Colonic mucosa (tissue), 4 donors: ENCODE results near the gene SLC46A2. TPM values are rescaled to one million over a fixed set of nuclear protein-coding genes. Genes with fewer than 3 reads are reported as not detected.

Experiments
- DNase-seq: peaks from one replicate; pipeline ENCODE4 v3.0.0-alpha.2; 2020
- H3K27ac ChIP-seq: fragments of 200-600 bp; one replicate; pipeline ENCODE4 v1.8.0; 2021
- H3K27me3 ChIP-seq: fragments of 200-600 bp; one replicate; pipeline ENCODE4 v1.8.0; 2021
- H3K36me3 ChIP-seq: fragments of 200-600 bp; one replicate; pipeline ENCODE4 v1.8.0; 2021
- H3K4me1 ChIP-seq: fragments of 200-600 bp; one replicate; pipeline ENCODE4 v1.8.0; 2021; ENCODE audit warnings: mild to moderate bottlenecking
- H3K4me3 ChIP-seq: fragments of 200-600 bp; one replicate; pipeline ENCODE4 v1.8.0; 2021
- H3K9ac ChIP-seq, 2 donors: one replicate each; pipeline ENCODE4 v1.7.0; 2013; ENCODE audit warnings: control low read depth in 2 of 2, low read depth in 2 of 2, low read length in 2 of 2
- H3K9me3 ChIP-seq: fragments of 200-600 bp; one replicate; pipeline ENCODE4 v1.8.0; 2021
- intact Hi-C: fragments of 100-400 bp; cut with DNase I; formaldehyde crosslinking; loops from one replicate; pipeline ENCODE4 v1.14.1; 2022
- total RNA-seq, 2 donors: library from RNA; stranded (reverse); fragmentation: NEBNext Ultra II Directional in 1 of 2; extraction: Animal tissue kit (Norgen Biotek cat#: 25700) in 1 of 2; gene quantifications; one replicate each; pipeline ENCODE4 v1.2.1, GENCODE V29; 2021
- TF ChIP-seq, protein P1 (sequence below): fragments of 200-600 bp; IDR thresholded peaks from one replicate; pipeline ENCODE4 v1.8.0; 2022; ENCODE audit warnings: antibody characterized with exemption, mild to moderate bottlenecking
- donor health status: healthy.
- donor health status: DM: no; HTN: no; CAD: no.
- donor health status: DM: no; HTN: no; CAD: no.

SLC46A2 gene, protein sequence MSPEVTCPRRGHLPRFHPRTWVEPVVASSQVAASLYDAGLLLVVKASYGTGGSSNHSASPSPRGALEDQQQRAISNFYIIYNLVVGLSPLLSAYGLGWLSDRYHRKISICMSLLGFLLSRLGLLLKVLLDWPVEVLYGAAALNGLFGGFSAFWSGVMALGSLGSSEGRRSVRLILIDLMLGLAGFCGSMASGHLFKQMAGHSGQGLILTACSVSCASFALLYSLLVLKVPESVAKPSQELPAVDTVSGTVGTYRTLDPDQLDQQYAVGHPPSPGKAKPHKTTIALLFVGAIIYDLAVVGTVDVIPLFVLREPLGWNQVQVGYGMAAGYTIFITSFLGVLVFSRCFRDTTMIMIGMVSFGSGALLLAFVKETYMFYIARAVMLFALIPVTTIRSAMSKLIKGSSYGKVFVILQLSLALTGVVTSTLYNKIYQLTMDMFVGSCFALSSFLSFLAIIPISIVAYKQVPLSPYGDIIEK
- total RNA-seq = not detected

DNA sequence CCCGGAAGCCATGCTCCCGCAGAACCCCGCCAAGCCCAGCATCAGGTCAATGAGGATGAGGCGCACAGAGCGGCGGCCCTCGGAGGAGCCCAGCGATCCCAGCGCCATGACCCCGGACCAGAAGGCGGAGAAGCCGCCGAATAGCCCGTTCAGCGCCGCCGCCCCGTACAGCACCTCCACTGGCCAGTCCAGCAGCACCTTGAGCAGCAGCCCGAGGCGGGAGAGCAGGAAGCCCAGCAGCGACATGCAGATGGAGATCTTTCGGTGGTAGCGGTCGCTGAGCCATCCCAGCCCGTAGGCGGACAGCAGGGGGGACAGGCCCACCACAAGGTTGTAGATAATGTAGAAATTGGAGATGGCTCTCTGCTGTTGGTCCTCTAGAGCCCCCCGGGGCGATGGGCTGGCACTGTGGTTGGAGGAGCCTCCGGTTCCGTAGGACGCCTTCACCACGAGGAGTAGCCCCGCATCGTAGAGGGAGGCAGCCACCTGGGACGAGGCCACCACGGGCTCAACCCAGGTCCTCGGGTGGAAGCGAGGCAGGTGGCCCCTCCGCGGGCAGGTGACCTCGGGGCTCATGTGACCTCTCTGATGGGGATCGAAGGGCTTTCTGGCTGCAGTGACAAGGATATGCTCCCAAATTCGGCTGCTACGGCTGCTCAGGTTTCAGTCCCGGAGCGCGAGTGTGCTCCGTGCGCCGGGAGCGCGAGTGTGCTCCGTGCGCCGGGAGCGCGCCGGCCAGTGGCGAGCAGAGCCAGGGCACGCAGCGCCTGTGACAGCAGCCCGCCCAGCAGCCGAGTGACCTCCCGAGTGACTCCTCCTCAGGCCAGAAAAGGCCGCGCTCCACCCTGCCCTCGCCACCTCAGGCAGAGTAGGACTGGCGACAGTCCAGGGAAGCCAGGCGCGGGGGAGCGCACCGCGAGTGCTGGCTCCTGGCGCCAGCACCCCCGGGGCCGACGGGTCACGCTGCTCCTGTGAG is at the start of gene SLC46A2:
TSS of gene SLC46A2 (minus strand) at position 771 of the 976 bp plus-strand sequence. CDS start at position 576, 195 bp downstream.
- intact Hi-C loops = loop anchor here (10.0 kb wide), 1 partner anchor 64 kb away; no protein-coding TSS in a partner anchor
- no peak for DNase-seq

DNA sequence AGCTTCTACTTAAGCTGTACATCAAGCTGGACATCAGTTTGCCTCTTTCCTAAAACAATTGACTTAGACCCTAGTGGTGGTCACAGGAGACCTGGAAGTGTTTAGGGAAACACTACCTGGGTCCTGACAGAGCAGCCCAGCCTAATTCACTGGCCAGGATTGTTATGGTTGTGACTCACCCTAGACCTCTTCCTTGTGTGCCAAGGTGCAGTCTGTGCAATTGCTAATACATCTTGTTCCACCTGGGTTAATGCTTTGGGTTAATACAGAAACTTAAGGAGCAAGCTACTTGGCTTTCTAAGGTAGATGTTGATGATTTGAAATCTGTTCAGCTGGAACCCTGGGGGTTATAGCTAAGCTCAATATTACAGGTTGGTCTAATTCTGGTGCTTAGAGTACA is 48.7 kb upstream of the SLC46A2 start:
- H3K9me3 ChIP-seq = no peaks in the 10 kb centered on the region
- no peak overlapping the region for H3K9ac ChIP-seq
- no peak overlapping the region for H3K27ac ChIP-seq
- TF ChIP-seq, protein P1, sequence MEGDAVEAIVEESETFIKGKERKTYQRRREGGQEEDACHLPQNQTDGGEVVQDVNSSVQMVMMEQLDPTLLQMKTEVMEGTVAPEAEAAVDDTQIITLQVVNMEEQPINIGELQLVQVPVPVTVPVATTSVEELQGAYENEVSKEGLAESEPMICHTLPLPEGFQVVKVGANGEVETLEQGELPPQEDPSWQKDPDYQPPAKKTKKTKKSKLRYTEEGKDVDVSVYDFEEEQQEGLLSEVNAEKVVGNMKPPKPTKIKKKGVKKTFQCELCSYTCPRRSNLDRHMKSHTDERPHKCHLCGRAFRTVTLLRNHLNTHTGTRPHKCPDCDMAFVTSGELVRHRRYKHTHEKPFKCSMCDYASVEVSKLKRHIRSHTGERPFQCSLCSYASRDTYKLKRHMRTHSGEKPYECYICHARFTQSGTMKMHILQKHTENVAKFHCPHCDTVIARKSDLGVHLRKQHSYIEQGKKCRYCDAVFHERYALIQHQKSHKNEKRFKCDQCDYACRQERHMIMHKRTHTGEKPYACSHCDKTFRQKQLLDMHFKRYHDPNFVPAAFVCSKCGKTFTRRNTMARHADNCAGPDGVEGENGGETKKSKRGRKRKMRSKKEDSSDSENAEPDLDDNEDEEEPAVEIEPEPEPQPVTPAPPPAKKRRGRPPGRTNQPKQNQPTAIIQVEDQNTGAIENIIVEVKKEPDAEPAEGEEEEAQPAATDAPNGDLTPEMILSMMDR = no peak
- H3K27me3 ChIP-seq = no peaks in the 10 kb centered on the region
- no peaks in the 10 kb centered on the region for H3K4me1 ChIP-seq
- DNase-seq = no peak
- H3K36me3 ChIP-seq = no peaks in the 10 kb centered on the region
- no peak overlapping the region for H3K4me3 ChIP-seq
- intact Hi-C loops = loop anchor here (10.0 kb wide), 1 partner anchor 185 kb away; no protein-coding TSS in a partner anchor

More for the DNA sequence above, at the start of gene SLC46A2:
- Histone ChIP-seq H3K27ac (no peak within 1 kb of the TSS), H3K27me3 (peaks cover 15% of the 10 kb centered on the region), H3K36me3 (no peaks in the 10 kb centered on the region), H3K9ac (no peak within 1 kb of the TSS), H3K4me1 (no peaks in the 10 kb centered on the region), H3K4me3 (peak within 1 kb of the TSS; percentile 16), H3K9me3 (no peaks in the 10 kb centered on the region)
- TF ChIP-seq, protein P1 = no peak

DNA sequence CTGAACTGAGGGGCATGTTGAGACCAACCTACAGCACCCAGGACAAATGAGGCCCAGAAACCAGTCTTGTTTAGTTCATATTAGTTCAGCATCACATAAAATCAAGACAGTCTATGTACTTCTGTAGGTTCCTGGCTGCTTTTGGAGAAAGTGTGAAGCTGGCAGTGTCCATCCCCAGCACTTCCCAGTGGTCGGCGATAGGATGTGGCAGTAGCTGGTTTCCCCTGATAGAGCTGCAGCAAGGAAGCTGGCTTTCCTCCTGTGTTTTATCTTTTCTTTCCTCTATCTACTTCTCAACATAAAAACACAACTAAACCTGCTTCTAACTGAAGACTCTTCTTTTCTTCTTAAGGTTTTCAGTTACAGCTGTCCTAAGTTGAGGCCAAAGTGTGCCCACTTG is 43.0 kb upstream of the SLC46A2 start:
- Histone ChIP-seq H3K4me1 (no peaks in the 10 kb centered on the region), H3K9me3 (no peaks in the 10 kb centered on the region), H3K4me3 (no peak overlapping the region), H3K36me3 (no peaks in the 10 kb centered on the region), H3K9ac (no peak overlapping the region), H3K27ac (no peak overlapping the region), H3K27me3 (no peaks in the 10 kb centered on the region)
- no peak for DNase-seq
- intact Hi-C loops = loop anchor here (10.0 kb wide), 1 partner anchor 191 kb away; no protein-coding TSS in a partner anchor
- TF ChIP-seq, protein P1 = no peak

DNA sequence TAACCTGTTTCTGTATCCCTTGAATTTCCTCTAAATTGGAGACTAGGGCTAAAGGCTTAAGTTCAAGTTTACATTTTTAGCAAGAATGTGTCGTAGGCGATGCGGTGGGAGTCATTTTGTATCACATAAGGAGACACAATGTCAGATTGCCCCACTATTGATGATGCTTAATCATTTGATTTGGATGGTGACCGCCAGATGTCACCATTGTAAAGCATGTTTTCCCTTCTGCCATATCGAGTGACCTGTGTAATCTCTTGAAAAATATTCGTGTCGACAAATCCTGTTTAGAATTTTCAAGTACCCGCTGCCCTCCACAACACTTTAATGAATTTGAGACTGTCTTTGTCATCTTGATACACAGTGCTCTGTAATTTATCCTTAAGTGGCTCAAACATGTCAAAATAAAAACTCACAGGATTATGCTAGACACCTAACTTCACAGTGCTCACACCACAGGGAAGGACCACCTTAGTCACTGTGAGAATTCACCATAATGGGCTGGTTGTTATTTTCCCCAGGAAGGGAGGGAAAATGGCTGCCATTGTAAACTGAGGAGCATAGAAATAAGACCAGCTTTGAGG is 34.5 kb upstream of the SLC46A2 start:
- Histone ChIP-seq H3K9ac (no peak overlapping the region), H3K4me3 (no peak overlapping the region), H3K4me1 (no peaks in the 10 kb centered on the region), H3K27ac (no peak overlapping the region), H3K36me3 (no peaks in the 10 kb centered on the region), H3K27me3 (no peaks in the 10 kb centered on the region), H3K9me3 (no peaks in the 10 kb centered on the region)
- TF ChIP-seq, protein P1 = peak; percentile 13
- DNase-seq = no peak
- intact Hi-C loops = no loop called here

DNA sequence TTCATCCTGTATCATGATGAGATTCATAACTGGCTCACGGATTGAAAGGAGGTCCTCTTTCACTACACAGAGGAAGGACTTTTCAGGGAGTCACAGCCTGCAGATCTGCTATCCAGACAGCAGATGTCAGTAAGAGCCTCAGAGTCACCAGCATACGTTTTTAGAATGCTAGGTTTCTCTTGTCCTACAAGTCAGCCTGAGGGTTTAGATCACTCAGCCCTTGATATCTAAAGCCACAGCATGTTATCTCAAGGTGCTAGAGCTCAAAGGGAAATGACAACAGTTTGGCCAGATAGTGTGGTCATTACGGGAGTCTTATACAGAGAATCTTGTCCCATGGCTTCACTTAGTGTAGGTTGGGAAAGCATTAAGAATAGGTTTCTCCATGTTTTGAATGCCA is 30.9 kb upstream of the SLC46A2 start:
- no peaks in the 10 kb centered on the region for H3K9me3 ChIP-seq
- no peak overlapping the region for H3K27ac ChIP-seq
- no peak overlapping the region for H3K4me3 ChIP-seq
- H3K4me1 ChIP-seq = no peaks in the 10 kb centered on the region
- TF ChIP-seq, protein P1 = peak; percentile 45
- H3K27me3 ChIP-seq = no peaks in the 10 kb centered on the region
- intact Hi-C loops = no loop called here
- no peaks in the 10 kb centered on the region for H3K36me3 ChIP-seq
- no peak overlapping the region for H3K9ac ChIP-seq
- DNase-seq = no peak
